Suprapubic skin (tissue), 4 donors: ENCODE data around the gene MGAT1. TPM values are rescaled to one million over a fixed set of nuclear protein-coding genes. Genes with fewer than 3 reads are reported as not detected.
"Not testable (repeated sequence)": the region's sequence is repeated elsewhere in the genome, so short reads cannot be mapped to it uniquely, and the experiment has no call there.

ENCODE experiments used
- DNase-seq, 2 donors: peaks; one replicate each; pipeline ENCODE4 v3.0.0-alpha.2; 2019; ENCODE audit warnings: low spot score in 2 of 2
- H3K27ac ChIP-seq: fragments of 200-600 bp; sonication (generic); one replicate; pipeline ENCODE4 v1.5.1; 2019
- H3K27me3 ChIP-seq: fragments of 200-600 bp; sonication (generic); one replicate; pipeline ENCODE4 v1.5.1; 2019
- H3K36me3 ChIP-seq: fragments of 200-600 bp; sonication (generic); one replicate; pipeline ENCODE4 v1.5.1; 2019
- H3K4me1 ChIP-seq: fragments of 200-600 bp; sonication (generic); one replicate; pipeline ENCODE4 v1.5.1; 2019
- H3K4me3 ChIP-seq: fragments of 200-600 bp; sonication (generic); one replicate; pipeline ENCODE4 v1.5.1; 2019; ENCODE audit warnings: mild to moderate bottlenecking
- H3K9me3 ChIP-seq: fragments of 200-600 bp; sonication (generic); one replicate; pipeline ENCODE4 v1.5.1; 2019
- CTCF ChIP-seq, 2 donors: fragments of 200-600 bp in 1 of 2; fragments of 450-650 bp in 1 of 2; sonication (generic) in 1 of 2; IDR thresholded peaks; one replicate each; pipeline ENCODE4 v1.5.1; 2016 to 2019; ENCODE audit warnings: antibody characterized with exemption in 2 of 2, mild to moderate bottlenecking in 1 of 2, moderate library complexity in 1 of 2
- EP300 ChIP-seq: sonication (generic); formaldehyde crosslinking; IDR thresholded peaks from one replicate; pipeline ENCODE4 v1.6.1; 2017; ENCODE audit warnings: antibody characterized with exemption
- POLR2A ChIP-seq, 2 donors: fragments of 450-650 bp; IDR thresholded peaks; one replicate each; pipeline ENCODE4 v1.6.1; 2017; ENCODE audit warnings: antibody characterized with exemption in 2 of 2, mild to moderate bottlenecking in 2 of 2, moderate library complexity in 2 of 2
- POLR2AphosphoS5 ChIP-seq, 3 donors: sonication (generic); formaldehyde crosslinking; IDR thresholded peaks; one replicate each; pipeline ENCODE4 v1.6.1; 2017; ENCODE audit warnings: antibody characterized with exemption in 3 of 3
- WGBS: methylation state at CpG from one replicate; pipeline ENCODE4 v1.1.5; 2018; 5-methylcytosine and 5-hydroxymethylcytosine counted together
- total RNA-seq, 4 donors: library from RNA; depleted of rRNA; stranded (reverse); fragments of >200 nt; gene quantifications; one replicate each; pipeline ENCODE4 v1.1.0, GENCODE V29; 2016

Gene MGAT1
- total RNA-seq, 4 donors from 2014 or later: 122 to 137 (median 125) TPM

GRCh38 chr5:180832638-180833068, 30.0 kb upstream of the MGAT1 start:
- WGBS: 57% methylated on average over 1 of the region's 2 CpGs
- TF ChIP-seq POLR2AphosphoS5 (IDR thresholded peaks at IDR 0.05): no peak
- no peak for TF ChIP-seq POLR2A (IDR thresholded peaks at IDR 0.05)
- H3K27ac ChIP-seq: no peak overlapping the region
- peak overlapping the region; percentile 76 for H3K4me3 ChIP-seq
- peaks cover 32% of the 10 kb centered on the region for H3K4me1 ChIP-seq
- H3K36me3 ChIP-seq: peaks cover 37% of the 10 kb centered on the region
- H3K9me3 ChIP-seq: no peaks in the 10 kb centered on the region
- DNase-seq: no peak
- H3K27me3 ChIP-seq: no peaks in the 10 kb centered on the region

GRCh38 chr5:180831139-180832093, 28.8 kb upstream of the MGAT1 start:
- DNase-seq: peak; percentile 90 to 91
- under 1% methylated on average over 63 of the region's 80 CpGs for WGBS
- Histone ChIP-seq H3K9me3 (no peaks in the 10 kb centered on the region), H3K4me3 (peak overlapping the region; percentile 76), H3K27me3 (no peaks in the 10 kb centered on the region), H3K4me1 (peaks cover 42% of the 10 kb centered on the region), H3K27ac (peak overlapping the region; percentile 97), H3K36me3 (peaks cover 25% of the 10 kb centered on the region)
- TF ChIP-seq CTCF (IDR thresholded peaks at IDR 0.05): no peak
- no peak for TF ChIP-seq EP300
- TF ChIP-seq POLR2A (IDR thresholded peaks at IDR 0.05): peak in 1 of 2 donors; percentile 72
- peak in 1 of 3 donors; percentile 56 for TF ChIP-seq POLR2AphosphoS5 (IDR thresholded peaks at IDR 0.05)

- H3K9me3 ChIP-seq: no peaks in the 10 kb centered on the region
- H3K4me1 ChIP-seq: peaks cover 51% of the 10 kb centered on the region
- peak overlapping the region; percentile 76 for H3K4me3 ChIP-seq
- peaks cover 16% of the 10 kb centered on the region for H3K36me3 ChIP-seq
- H3K27ac ChIP-seq: peak overlapping the region; percentile 97
- WGBS: 53% methylated on average over 20 of the region's 35 CpGs
- peak; percentile 87 for DNase-seq
- TF ChIP-seq CTCF (IDR thresholded peaks at IDR 0.05) (no peak), POLR2AphosphoS5 (IDR thresholded peaks at IDR 0.05) (no peak), POLR2A (IDR thresholded peaks at IDR 0.05) (peak in 1 of 2 donors; percentile 79), EP300 (no peak)
- no peaks in the 10 kb centered on the region for H3K27me3 ChIP-seq
Observed at GRCh38 chr5:180830253-180831138, 27.9 kb upstream of the MGAT1 start.

GRCh38 chr5:180829726-180830125, 27.1 kb upstream of the MGAT1 start:
- H3K4me1 ChIP-seq: peaks cover 59% of the 10 kb centered on the region
- H3K27ac ChIP-seq: peak overlapping the region; percentile 97
- DNase-seq: no peak
- H3K4me3 ChIP-seq: peak overlapping the region; percentile 76
- TF ChIP-seq POLR2AphosphoS5 (IDR thresholded peaks at IDR 0.05) (no peak), POLR2A (IDR thresholded peaks at IDR 0.05) (no peak), EP300 (no peak), CTCF (IDR thresholded peaks at IDR 0.05) (no peak)
- H3K27me3 ChIP-seq: no peaks in the 10 kb centered on the region
- H3K9me3 ChIP-seq: no peaks in the 10 kb centered on the region
- whole genome bisulfite sequencing: 96% methylated on average over 5 of the region's 5 CpGs
- peaks cover 9% of the 10 kb centered on the region for H3K36me3 ChIP-seq

GRCh38 chr5:180828756-180829531, 26.3 kb upstream of the MGAT1 start:
- 93% methylated on average over 13 of the region's 13 CpGs for WGBS

GRCh38 chr5:180827374-180827773, 24.8 kb upstream of the MGAT1 start:
- peaks cover 64% of the 10 kb centered on the region for H3K4me1 ChIP-seq

More at GRCh38 chr5:180828756-180829531, 26.3 kb upstream of the MGAT1 start:
- H3K9me3 ChIP-seq, H3K27me3 ChIP-seq, H3K4me3 ChIP-seq, H3K36me3 ChIP-seq, DNase-seq: not testable (repeated sequence)
- Histone ChIP-seq H3K27ac (peak overlapping the region; percentile 97), H3K4me1 (peaks cover 66% of the 10 kb centered on the region)

More at GRCh38 chr5:180827374-180827773, 24.8 kb upstream of the MGAT1 start:
- H3K36me3 ChIP-seq, DNase-seq, H3K9me3 ChIP-seq, H3K4me3 ChIP-seq, H3K27me3 ChIP-seq: not testable (repeated sequence)
- 88% methylated on average over 7 of the region's 7 CpGs for WGBS
- peak overlapping the region; percentile 75 for H3K27ac ChIP-seq
